GM13977 (cell line): ENCODE data around the gene IDI2.

ENCODE experiments used
- DNase-seq: peaks from one replicate; pipeline ENCODE4 v3.0.0; 2012; ENCODE audit warnings: low spot score
- in situ Hi-C: fragments of 300-500 bp; cut with MboI; formaldehyde crosslinking; loops from one replicate; pipeline ENCODE4 v1.12.0; 2022; ENCODE audit warnings: low sequenced_read_pairs, low pct_unique_long_range_greater_than_20kb, mixed read lengths, inconsistent platforms; ENCODE audit not compliant: unreplicated experiment
- TF ChIP-seq, protein P1 (sequence below): IDR thresholded peaks from 2 replicates; pipeline ENCODE4 v1.5.1; 2012; ENCODE audit warnings: mild to moderate bottlenecking, control low read depth; ENCODE audit not compliant: insufficient read depth; ENCODE audit errors: extremely low read depth, missing control alignments

The IDI2 gene

DNA sequence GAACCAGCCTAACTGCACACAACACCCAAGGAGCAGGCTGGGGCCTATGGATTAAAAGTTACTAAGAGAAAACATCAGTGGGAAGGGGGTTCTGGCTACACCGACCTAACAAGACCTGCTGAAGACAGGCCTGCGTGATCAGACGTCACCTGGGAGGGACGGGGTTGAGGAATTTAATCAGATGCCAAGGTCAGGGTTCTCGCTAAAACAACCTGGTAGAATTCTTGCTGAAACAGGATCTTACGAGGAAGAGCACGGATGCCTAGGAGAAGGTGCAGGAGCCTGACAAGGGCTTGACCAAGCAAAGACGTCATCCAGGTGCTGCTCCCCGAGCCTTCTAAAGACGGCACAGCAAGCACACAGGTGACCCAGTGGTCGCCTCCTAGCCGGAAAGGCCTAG is 1.6 kb downstream of the IDI2 start:
- DNase-seq, result no peak
- TF ChIP-seq, protein P1, sequence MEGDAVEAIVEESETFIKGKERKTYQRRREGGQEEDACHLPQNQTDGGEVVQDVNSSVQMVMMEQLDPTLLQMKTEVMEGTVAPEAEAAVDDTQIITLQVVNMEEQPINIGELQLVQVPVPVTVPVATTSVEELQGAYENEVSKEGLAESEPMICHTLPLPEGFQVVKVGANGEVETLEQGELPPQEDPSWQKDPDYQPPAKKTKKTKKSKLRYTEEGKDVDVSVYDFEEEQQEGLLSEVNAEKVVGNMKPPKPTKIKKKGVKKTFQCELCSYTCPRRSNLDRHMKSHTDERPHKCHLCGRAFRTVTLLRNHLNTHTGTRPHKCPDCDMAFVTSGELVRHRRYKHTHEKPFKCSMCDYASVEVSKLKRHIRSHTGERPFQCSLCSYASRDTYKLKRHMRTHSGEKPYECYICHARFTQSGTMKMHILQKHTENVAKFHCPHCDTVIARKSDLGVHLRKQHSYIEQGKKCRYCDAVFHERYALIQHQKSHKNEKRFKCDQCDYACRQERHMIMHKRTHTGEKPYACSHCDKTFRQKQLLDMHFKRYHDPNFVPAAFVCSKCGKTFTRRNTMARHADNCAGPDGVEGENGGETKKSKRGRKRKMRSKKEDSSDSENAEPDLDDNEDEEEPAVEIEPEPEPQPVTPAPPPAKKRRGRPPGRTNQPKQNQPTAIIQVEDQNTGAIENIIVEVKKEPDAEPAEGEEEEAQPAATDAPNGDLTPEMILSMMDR, result no peak
- in situ Hi-C loops, result no loop called here

DNA sequence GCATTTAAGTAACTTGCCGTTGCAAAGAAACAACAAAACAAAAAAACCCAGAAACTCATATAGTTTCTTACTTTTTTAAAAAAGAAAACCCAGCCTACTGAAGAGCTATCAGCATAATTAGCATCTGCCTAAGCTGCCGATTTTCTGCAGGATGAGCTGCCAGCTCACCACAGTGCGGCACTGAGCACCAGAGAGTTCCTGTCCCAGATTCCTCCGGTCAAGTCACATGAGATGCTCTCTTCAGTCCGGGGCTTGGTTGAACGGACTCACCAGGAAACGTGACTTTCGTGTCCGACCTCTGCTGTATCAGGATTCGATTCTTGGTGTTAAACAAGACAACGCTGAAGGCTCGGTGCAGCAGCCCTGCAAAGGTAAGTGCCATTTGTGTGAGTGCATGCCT is 3.2 kb downstream of the IDI2 start:
- DNase-seq, result no peak
- in situ Hi-C loops, result no loop called here
- TF ChIP-seq, protein P1, result no peak

DNA sequence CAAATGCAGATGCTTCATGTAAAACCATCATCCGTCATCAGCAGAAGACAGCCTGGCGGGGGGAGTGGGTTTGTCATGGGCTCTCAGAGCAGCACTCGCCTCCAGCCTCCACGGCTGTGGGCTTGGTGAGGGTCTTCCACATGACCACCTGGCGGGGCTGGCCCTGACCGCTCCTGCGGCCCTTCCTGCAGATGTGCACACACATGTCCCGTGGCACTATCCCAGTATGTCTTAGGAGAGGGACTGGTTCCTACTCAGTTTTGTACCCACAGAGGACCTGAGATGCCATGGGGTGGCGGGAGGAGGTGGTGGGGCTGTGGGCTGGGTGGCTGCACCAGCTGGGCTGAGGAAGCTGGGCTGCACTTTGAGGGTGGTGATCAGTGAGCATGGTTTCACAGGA is 4.7 kb downstream of the IDI2 start:
- in situ Hi-C loops, result no loop called here
- no peak for DNase-seq
- TF ChIP-seq, protein P1, result no peak

DNA sequence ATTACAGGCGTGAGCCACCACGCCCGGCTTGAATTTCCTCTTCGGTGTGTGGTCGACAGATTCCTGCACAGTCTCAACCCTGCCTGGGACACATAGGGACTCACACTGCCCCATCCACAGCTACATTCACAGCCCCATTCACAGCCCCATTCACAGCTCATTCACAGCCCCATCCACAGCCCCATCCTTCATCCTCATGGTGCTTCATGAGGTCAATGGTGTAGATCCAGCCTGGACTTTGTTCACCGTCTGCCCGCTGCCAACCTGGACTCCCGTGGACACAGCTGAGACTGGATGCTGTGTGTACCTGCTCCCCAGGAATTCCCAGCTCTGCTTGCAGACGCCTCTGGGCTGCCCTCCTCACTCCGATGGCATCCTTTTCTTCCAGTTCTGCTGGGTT is 5.2 kb downstream of the IDI2 start:
- no peak for DNase-seq
- TF ChIP-seq, protein P1, result no peak
- in situ Hi-C loops, result no loop called here

DNA sequence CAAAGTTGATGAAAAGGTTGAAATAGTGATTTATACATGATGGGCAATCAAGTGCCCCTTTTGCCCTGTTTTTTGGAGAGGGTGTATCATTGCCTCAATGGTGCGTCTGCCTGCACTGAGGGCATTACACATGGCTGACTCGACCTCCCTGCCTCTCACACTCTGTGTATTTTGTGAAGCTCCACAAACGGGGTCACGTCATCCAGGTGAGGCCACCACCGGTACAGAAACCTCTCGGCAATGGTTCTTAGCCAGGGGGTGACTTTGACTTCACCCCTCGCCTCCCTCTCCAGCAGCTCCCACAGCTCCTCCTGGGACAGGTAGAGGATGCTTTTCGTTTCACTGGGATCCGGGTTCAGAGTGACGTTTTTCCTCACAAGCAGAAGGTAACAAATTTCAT is 6.3 kb downstream of the IDI2 start:
- DNase-seq, result no peak
- TF ChIP-seq, protein P1, result no peak
- in situ Hi-C loops, result no loop called here

DNA sequence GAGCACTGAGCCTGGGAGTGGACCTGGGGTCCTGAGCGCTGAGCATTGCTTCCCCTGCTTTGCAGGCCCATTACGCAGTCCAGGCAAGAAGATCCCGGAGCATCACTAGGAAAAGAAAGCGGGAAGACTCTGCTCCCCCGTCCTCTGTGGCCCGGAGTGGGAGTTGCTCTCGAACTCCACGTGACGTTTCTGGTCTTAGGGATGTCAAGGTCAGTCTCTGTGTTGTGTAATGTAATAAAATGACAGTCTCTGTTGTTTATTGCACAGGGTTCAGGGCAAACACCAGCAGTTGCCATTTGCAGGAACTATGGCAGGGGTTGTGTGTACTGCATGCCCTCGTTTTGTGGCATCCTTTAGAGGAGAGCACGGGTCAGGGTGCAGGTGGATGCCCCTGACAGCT is 10.0 kb downstream of the IDI2 start:
- in situ Hi-C loops, result no loop called here
- TF ChIP-seq, protein P1, result no peak
- no peak for DNase-seq

DNA sequence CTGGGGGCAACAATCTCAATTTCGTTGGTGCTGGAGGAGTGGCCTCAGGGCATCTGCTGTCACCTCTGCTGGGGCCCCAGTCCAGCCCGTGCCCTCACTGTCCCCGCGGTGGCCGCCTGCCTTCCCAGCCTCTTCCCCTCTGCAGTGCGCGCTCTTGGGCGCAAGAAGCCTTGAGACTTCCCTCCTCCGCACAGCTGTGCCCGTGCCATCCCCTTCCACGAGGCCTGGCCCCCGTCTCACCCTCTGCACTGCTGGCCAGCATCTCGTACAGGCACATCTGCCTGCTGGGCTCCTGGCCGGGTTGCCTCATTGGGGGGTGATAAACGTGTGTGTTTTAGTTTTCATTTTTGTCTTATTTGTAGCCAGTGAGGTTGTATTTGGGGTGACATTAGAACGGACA is 14.0 kb downstream of the IDI2 start:
- in situ Hi-C loops, result no loop called here
- DNase-seq, result no peak
- TF ChIP-seq, protein P1, result no peak
